ENCODE measurements around the gene ADAMTS19.

GRCh38 chr5:129689045-129689444 is 228.9 kb downstream of the ADAMTS19 start:
- TF ChIP-seq CTCF (IDR thresholded peaks at IDR 0.05) (no peak), POLR2A (IDR thresholded peaks at IDR 0.05) (no peak)

All from heart left ventricle (tissue), 13 donors.